B cell (primary cell): ENCODE measurements around the gene NTRK3. TPM values are rescaled to one million over a fixed set of nuclear protein-coding genes. Genes with fewer than 3 reads are reported as not detected.

Experiments
- ATAC-seq: fragments of 200-7000 bp; cut with Tn5 transposase; one replicate; pipeline ENCODE4 v1.10.0; 2021; ENCODE audit warnings: low read depth, mild to moderate bottlenecking, moderate number of reproducible peaks, moderate library complexity
- CTCF ChIA-PET: fragments of 350-600 bp; sonication (Branson Sonifier 250); formaldehyde crosslinking; loops from one replicate; lab custom pipeline; 2021; ENCODE audit warnings: antibody characterized with exemption, inconsistent platforms; lab: Charles Lee
- POLR2A ChIA-PET: fragments of 350-600 bp; sonication (Branson Sonifier 250); formaldehyde crosslinking; loops from one replicate; lab custom pipeline; 2021; ENCODE audit warnings: antibody characterized with exemption; lab: Charles Lee
- DNase-seq: peaks from one replicate; pipeline ENCODE4 v3.0.0; 2013
- H2AFZ ChIP-seq: 2 replicates; pipeline ENCODE4 v1.6.1; 2012; ENCODE audit warnings: mild to moderate bottlenecking, low read depth, low read length; ENCODE audit not compliant: insufficient read depth, poor library complexity, severe bottlenecking
- H3K27ac ChIP-seq, 2 donors: 1 replicate in 1 of 2; 2 replicates in 1 of 2; pipeline ENCODE4 v1.5.1; 2012 to 2013; ENCODE audit warnings: low read length in 2 of 2, mild to moderate bottlenecking in 2 of 2, moderate library complexity in 1 of 2
- H3K27me3 ChIP-seq, 4 experiments: fragments of 200-600 bp in 1 of 4; sonication (generic) in 1 of 4; replicated peaks in 1 of 4; 1 replicate in 2 of 4; 2 replicates in 2 of 4; pipeline versions ENCODE4 v1.6.1 to v1.7.0; 2013 to 2016; ENCODE audit warnings: low read length in 3 of 4, mild to moderate bottlenecking in 2 of 4, mixed read lengths in 1 of 4, moderate library complexity in 1 of 4; ENCODE audit not compliant: insufficient read depth in 4 of 4, control insufficient read depth in 3 of 4; ENCODE audit errors: control extremely low read depth in 1 of 4
- H3K36me3 ChIP-seq, 2 experiments: replicated peaks in 1 of 2; 1 replicate in 1 of 2; 2 replicates in 1 of 2; pipeline versions ENCODE4 v1.6.1 to v1.7.1; 2013; ENCODE audit warnings: low read length in 1 of 2; ENCODE audit not compliant: insufficient read depth in 2 of 2, control insufficient read depth in 1 of 2; ENCODE audit errors: control extremely low read depth in 1 of 2, extremely low read depth in 1 of 2
- H3K4me1 ChIP-seq, 2 donors: fragments of 200-600 bp in 1 of 2; sonication (generic) in 1 of 2; 1 replicate in 1 of 2; 2 replicates in 1 of 2; pipeline versions ENCODE4 v1.5.1 to v1.6.1; 2013 to 2017; ENCODE audit warnings: low read length in 2 of 2; ENCODE audit not compliant: control insufficient read depth in 2 of 2, insufficient read depth in 2 of 2
- H3K4me2 ChIP-seq: replicated peaks from 2 replicates; pipeline ENCODE3; 2012; ENCODE audit warnings: mild to moderate bottlenecking, low read depth, low read length; ENCODE audit not compliant: poor library complexity, severe bottlenecking
- H3K4me3 ChIP-seq, 5 experiments: fragments of 200-600 bp in 1 of 5; sonication (generic) in 1 of 5; 1 replicate in 3 of 5; 2 replicates in 2 of 5; pipeline versions ENCODE4 v1.5.1 to v1.7.0; 2011 to 2016; ENCODE audit warnings: low read length in 4 of 5, mild to moderate bottlenecking in 4 of 5, low read depth in 2 of 5, control low read depth in 1 of 5, moderate library complexity in 1 of 5; ENCODE audit not compliant: insufficient read depth in 1 of 5; ENCODE audit errors: control extremely low read depth in 1 of 5, extremely low read depth in 1 of 5
- H3K79me2 ChIP-seq: fragments of 200-600 bp; sonication (generic); one replicate; pipeline ENCODE4 v1.6.0; 2016; ENCODE audit warnings: low read length; ENCODE audit not compliant: control insufficient read depth, insufficient read depth
- H3K9ac ChIP-seq: fragments of 200-600 bp; sonication (generic); 2 replicates; pipeline ENCODE4 v1.6.1; 2017; ENCODE audit warnings: mild to moderate bottlenecking, low read length, moderate library complexity
- H3K9me3 ChIP-seq, 3 donors: one replicate each; pipeline versions ENCODE4 v1.6.1 to v1.7.1; 2013; ENCODE audit warnings: low read length in 2 of 3; ENCODE audit not compliant: control insufficient read depth in 2 of 3, insufficient read depth in 1 of 3; ENCODE audit errors: control extremely low read depth in 1 of 3
- H4K20me1 ChIP-seq: 2 replicates; pipeline ENCODE4 v1.6.0; 2012; ENCODE audit warnings: mild to moderate bottlenecking, low read length; ENCODE audit not compliant: insufficient read depth, control insufficient read depth, poor library complexity, severe bottlenecking
- H3K27ac Mint-ChIP-seq: one replicate; pipeline ENCODE4 v1.8.0; 2021; ENCODE audit warnings: mixed read lengths
- H3K27me3 Mint-ChIP-seq: one replicate; pipeline ENCODE4 v1.8.0; 2021; ENCODE audit warnings: mixed read lengths
- H3K4me1 Mint-ChIP-seq: one replicate; pipeline ENCODE4 v1.8.0; 2021; ENCODE audit warnings: mixed read lengths
- H3K4me3 Mint-ChIP-seq: one replicate; pipeline ENCODE4 v1.8.0; 2021; ENCODE audit warnings: mixed read lengths
- H3K9me3 Mint-ChIP-seq: one replicate; pipeline ENCODE4 v1.8.0; 2022; ENCODE audit warnings: mixed read lengths; ENCODE audit not compliant: insufficient read depth
- EZH2 ChIP-seq: IDR thresholded peaks from 2 replicates; pipeline ENCODE4 v1.6.1; 2012; ENCODE audit warnings: borderline replicate concordance, low read depth, mild to moderate bottlenecking, moderate library complexity, low read length; ENCODE audit not compliant: insufficient read depth, poor library complexity, severe bottlenecking
- WGBS: methylation state at CpG from one replicate; pipeline ENCODE4 v1.1.5; 2013; ENCODE audit warnings: missing lambda C conversion rate; ENCODE audit not compliant: insufficient coverage; 5-methylcytosine and 5-hydroxymethylcytosine counted together
- intact Hi-C: fragments of 100-400 bp; cut with micrococcal nuclease; formaldehyde crosslinking; loops from one replicate; pipeline ENCODE4 v1.10.0; 2022
- polyA plus RNA-seq: library from polyadenylated mRNA; depleted of rRNA; stranded (reverse); fragments of >200 nt; gene quantifications from 2 replicates; pipeline ENCODE4 v1.2.3, GENCODE V29; 2012
- total RNA-seq, 2 donors: library from RNA; stranded (reverse); fragments of 120-200 nt in 1 of 2; gene quantifications; 1 replicate in 1 of 2; 2 replicates in 1 of 2; pipeline versions ENCODE4 v1.2.3 to v1.2.4, GENCODE V29; 2013 to 2022
- TF ChIP-seq, protein P1 (sequence below): fragments of 200-600 bp; IDR thresholded peaks from one replicate; pipeline ENCODE4 v1.8.0; 2022; ENCODE audit warnings: antibody characterized with exemption, mild to moderate bottlenecking

The NTRK3 gene
- total and polyA plus RNA-seq, 2 donors (not counting 1 experiment from before 2014, with no cell fraction given) = not detected

DNA sequence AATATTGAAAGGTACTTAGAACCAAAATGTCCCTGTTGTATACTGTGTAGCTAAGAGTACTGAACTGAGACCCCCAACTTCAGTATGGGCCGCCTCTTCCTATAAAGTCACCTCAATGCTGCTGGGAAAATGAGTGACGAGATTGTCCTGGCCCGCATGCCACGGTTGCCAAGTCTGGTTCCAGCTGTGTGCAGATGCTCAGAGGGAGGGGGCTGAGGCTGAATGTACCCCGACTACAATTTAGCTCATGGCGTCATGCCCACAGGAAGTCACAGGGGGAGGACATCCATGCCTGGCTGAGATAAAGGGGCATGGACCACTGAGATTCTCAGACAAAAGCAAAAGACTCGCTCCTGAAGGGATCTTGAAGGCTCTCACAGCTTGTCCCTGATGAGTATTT is 271.1 kb downstream of the NTRK3 start:
- Histone ChIP-seq H3K27ac (no peak overlapping the region), H3K9me3 (no peaks in the 10 kb centered on the region), H3K4me2 (no peak overlapping the region), H3K4me1 (no peaks in the 10 kb centered on the region), H3K79me2 (no peaks in the 10 kb centered on the region), H3K36me3 (no peaks in the 10 kb centered on the region), H3K27me3 (no peaks in the 10 kb centered on the region), H2AFZ (no peak overlapping the region), H3K9ac (no peak overlapping the region), H3K4me3 (no peak overlapping the region), H4K20me1 (no peaks in the 10 kb centered on the region)
- H3K9me3 Mint-ChIP-seq = no peaks in the 10 kb centered on the region
- no peak overlapping the region for H3K27ac Mint-ChIP-seq
- ChIA-PET POLR2A (no interaction called here), CTCF (no interaction called here)
- H3K27me3 Mint-ChIP-seq = no peaks in the 10 kb centered on the region
- intact Hi-C loops = no loop called here
- no peak for ATAC-seq
- WGBS = 68% methylated on average over 5 of the region's 7 CpGs
- no peaks in the 10 kb centered on the region for H3K4me1 Mint-ChIP-seq
- no peak for DNase-seq
- H3K4me3 Mint-ChIP-seq = no peak overlapping the region
- TF ChIP-seq EZH2 = no peak
- TF ChIP-seq, protein P1, sequence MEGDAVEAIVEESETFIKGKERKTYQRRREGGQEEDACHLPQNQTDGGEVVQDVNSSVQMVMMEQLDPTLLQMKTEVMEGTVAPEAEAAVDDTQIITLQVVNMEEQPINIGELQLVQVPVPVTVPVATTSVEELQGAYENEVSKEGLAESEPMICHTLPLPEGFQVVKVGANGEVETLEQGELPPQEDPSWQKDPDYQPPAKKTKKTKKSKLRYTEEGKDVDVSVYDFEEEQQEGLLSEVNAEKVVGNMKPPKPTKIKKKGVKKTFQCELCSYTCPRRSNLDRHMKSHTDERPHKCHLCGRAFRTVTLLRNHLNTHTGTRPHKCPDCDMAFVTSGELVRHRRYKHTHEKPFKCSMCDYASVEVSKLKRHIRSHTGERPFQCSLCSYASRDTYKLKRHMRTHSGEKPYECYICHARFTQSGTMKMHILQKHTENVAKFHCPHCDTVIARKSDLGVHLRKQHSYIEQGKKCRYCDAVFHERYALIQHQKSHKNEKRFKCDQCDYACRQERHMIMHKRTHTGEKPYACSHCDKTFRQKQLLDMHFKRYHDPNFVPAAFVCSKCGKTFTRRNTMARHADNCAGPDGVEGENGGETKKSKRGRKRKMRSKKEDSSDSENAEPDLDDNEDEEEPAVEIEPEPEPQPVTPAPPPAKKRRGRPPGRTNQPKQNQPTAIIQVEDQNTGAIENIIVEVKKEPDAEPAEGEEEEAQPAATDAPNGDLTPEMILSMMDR = no peak

DNA sequence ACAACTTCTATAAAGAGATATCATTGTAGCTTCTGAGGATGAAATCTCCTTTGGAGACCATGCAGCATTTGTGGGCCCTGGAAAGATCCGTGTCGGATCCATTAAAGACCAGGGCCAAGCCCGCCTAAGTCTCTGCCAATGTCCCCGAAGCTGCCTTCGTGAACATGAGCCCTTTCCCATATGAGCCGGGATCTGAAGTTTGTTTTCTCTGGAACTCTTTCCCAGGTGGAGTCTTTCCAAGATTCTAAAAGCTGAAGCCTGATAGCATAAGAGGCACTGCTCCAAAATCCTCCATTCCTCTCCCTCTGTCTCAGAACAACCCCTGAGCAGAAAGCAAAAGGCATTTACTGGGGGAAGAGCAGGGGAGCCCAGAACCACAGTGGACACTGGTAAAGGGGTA is 274.6 kb downstream of the NTRK3 start:
- Histone ChIP-seq H3K79me2 (no peaks in the 10 kb centered on the region), H3K4me3 (no peak overlapping the region), H3K36me3 (no peaks in the 10 kb centered on the region), H3K9me3 (peaks cover 0 to 10% (median 0%) of the 10 kb centered on the region in 3 donors), H3K4me1 (no peaks in the 10 kb centered on the region), H3K27me3 (no peaks in the 10 kb centered on the region), H3K4me2 (no peak overlapping the region), H4K20me1 (no peaks in the 10 kb centered on the region), H3K27ac (no peak overlapping the region), H3K9ac (no peak overlapping the region), H2AFZ (no peak overlapping the region)
- ATAC-seq (no peak), DNase-seq (no peak)
- Mint-ChIP-seq H3K9me3 (no peaks in the 10 kb centered on the region), H3K27me3 (no peaks in the 10 kb centered on the region), H3K4me1 (no peaks in the 10 kb centered on the region), H3K4me3 (no peak overlapping the region), H3K27ac (no peak overlapping the region)
- ChIA-PET CTCF (no interaction called here), POLR2A (no interaction called here)
- TF ChIP-seq, protein P1 = no peak
- no peak for TF ChIP-seq EZH2
- WGBS = 94% methylated on average over 6 of the region's 6 CpGs
- intact Hi-C loops = no loop called here
